GM19395 (cell line): ENCODE measurements around the gene PTEN.
"Not testable (repeated sequence)": the region's sequence is repeated elsewhere in the genome, so short reads cannot be mapped to it uniquely, and the experiment has no call there.

ENCODE experiments used
- ATAC-seq: cut with Tn5 transposase; IDR thresholded peaks from one replicate; pipeline ENCODE4 v1.9.1; 2021; ENCODE audit warnings: mild to moderate bottlenecking, moderate library complexity; ENCODE audit not compliant: unreplicated experiment

Gene PTEN

GRCh38 chr10:87844837-87845623 is 18.4 kb upstream of the PTEN start:
- ATAC-seq: no peak

GRCh38 chr10:87845624-87845998 is 17.8 kb upstream of the PTEN start:
- ATAC-seq: no peak

GRCh38 chr10:87846023-87846422 is 17.4 kb upstream of the PTEN start:
- ATAC-seq: no peak

- not testable (repeated sequence) for ATAC-seq
Observed at GRCh38 chr10:87846711-87847110, 16.7 kb upstream of the PTEN start.

- no peak for ATAC-seq
Observed at GRCh38 chr10:87847550-87847949, 15.9 kb upstream of the PTEN start.

- no peak for ATAC-seq
Observed at GRCh38 chr10:87849001-87849400, 14.4 kb upstream of the PTEN start.

GRCh38 chr10:87850742-87851205 is 12.7 kb upstream of the PTEN start:
- ATAC-seq: no peak

- no peak for ATAC-seq
Observed at GRCh38 chr10:87852089-87852488, 11.3 kb upstream of the PTEN start.

GRCh38 chr10:87855247-87855646 is 8.2 kb upstream of the PTEN start:
- ATAC-seq: not testable (repeated sequence)

GRCh38 chr10:87855665-87856064 is 7.8 kb upstream of the PTEN start:
- ATAC-seq: not testable (repeated sequence)

GRCh38 chr10:87860156-87860795 is 3.1 kb upstream of the PTEN start:
- ATAC-seq: no peak

- ATAC-seq: no peak
Observed at GRCh38 chr10:87860816-87861403, 2.5 kb upstream of the PTEN start.

- peak; percentile 16 for ATAC-seq
Observed at GRCh38 chr10:87861566-87861952, 1.9 kb upstream of the PTEN start.

- peak; percentile 58 for ATAC-seq
Observed at GRCh38 chr10:87861953-87862678, 1.3 kb upstream of the PTEN start.

GRCh38 chr10:87862679-87863052 is 759 bp upstream of the PTEN start:
- ATAC-seq: peak; percentile 8

GRCh38 chr10:87863951-87864495 is 598 bp downstream of the PTEN start:
- not testable (repeated sequence) for ATAC-seq

GRCh38 chr10:87864496-87865059 is 1.2 kb downstream of the PTEN start:
- no peak for ATAC-seq

- no peak for ATAC-seq
Observed at GRCh38 chr10:87865241-87865881, 1.9 kb downstream of the PTEN start.

GRCh38 chr10:87866412-87866974 is 3.1 kb downstream of the PTEN start:
- no peak for ATAC-seq

GRCh38 chr10:87867453-87867852 is 4.0 kb downstream of the PTEN start:
- no peak for ATAC-seq
